Measurements from ENCODE around the gene SHC1. TPM values are rescaled to one million over a fixed set of nuclear protein-coding genes. Genes with fewer than 3 reads are reported as not detected.
"Not testable (repeated sequence)": the region's sequence is repeated elsewhere in the genome, so short reads cannot be mapped to it uniquely, and the experiment has no call there.

The SHC1 gene
- polyA plus RNA-seq, 1 experiment: 653 TPM

- POLR2A ChIA-PET: interaction anchor here (0.6 kb wide), 1 partner anchor 1115 kb away, joined by 7 read pairs; no protein-coding TSS in a partner anchor
- DNase-seq (ENCODE audit: low read depth): no peak
- Histone ChIP-seq H3K27me3 (ENCODE audit: control insufficient read depth, insufficient read depth, low read length) (no peaks in the 10 kb centered on the region), H3K36me3 (ENCODE audit: control insufficient read depth, insufficient read depth, low read length) (no peaks in the 10 kb centered on the region), H3K4me3 (ENCODE audit: low read depth, low read length) (peak overlapping the region; percentile 27)
- peak; percentile 96 for TF ChIP-seq CTCF (IDR thresholded peaks at IDR 0.05; ENCODE audit: insufficient read depth, low read depth, low read length)
- CTCF ChIA-PET: interaction anchor here (0.7 to 9.0 kb wide), 25 partner anchors 11 to 439 kb away, joined by 3 to 95 read pairs (median 6); partner anchors contain the start of genes CKS1B, FLAD1, PBXIP1 and PMVK
Measured at GRCh38 chr1:154998818-154999570, 28.4 kb upstream of the SHC1 start.

- no peaks in the 10 kb centered on the region for H3K36me3 ChIP-seq (ENCODE audit: control insufficient read depth, insufficient read depth, low read length)
- POLR2A ChIA-PET: interaction anchor here (0.6 kb wide), 1 partner anchor 1116 kb away, joined by 7 read pairs; no protein-coding TSS in a partner anchor
- no peak for TF ChIP-seq CTCF (IDR thresholded peaks at IDR 0.05; ENCODE audit: insufficient read depth, low read depth, low read length)
- CTCF ChIA-PET: interaction anchor here (0.7 to 9.0 kb wide), 22 partner anchors 10 to 124 kb away, joined by 3 to 95 read pairs (median 6); partner anchors contain the start of genes CKS1B, FLAD1, PBXIP1 and PMVK
- H3K4me3 ChIP-seq (ENCODE audit: low read depth, low read length): no peak overlapping the region
- DNase-seq (ENCODE audit: low read depth): no peak
- no peaks in the 10 kb centered on the region for H3K27me3 ChIP-seq (ENCODE audit: control insufficient read depth, insufficient read depth, low read length)
Measured at GRCh38 chr1:154998201-154998780, 27.7 kb upstream of the SHC1 start.

- ChIA-PET POLR2A (interaction anchor here (0.7 kb wide), 1 partner anchor 1123 kb away, joined by 11 read pairs; no protein-coding TSS in a partner anchor), CTCF (interaction anchor here (1.3 to 9.0 kb wide), 9 partner anchors 14 to 518 kb away, joined by 6 to 95 read pairs (median 23); partner anchors contain the start of genes FLAD1, PBXIP1, PYGO2 and SHC1)
- no peak for TF ChIP-seq CTCF (IDR thresholded peaks at IDR 0.05; ENCODE audit: insufficient read depth, low read depth, low read length)
Measured at GRCh38 chr1:154996966-154997701, 26.6 kb upstream of the SHC1 start.

GRCh38 chr1:154995301-154995983, 24.9 kb upstream of the SHC1 start:
- DNase-seq (ENCODE audit: low read depth); H3K27me3 ChIP-seq (ENCODE audit: control insufficient read depth, insufficient read depth, low read length); H3K36me3 ChIP-seq (ENCODE audit: control insufficient read depth, insufficient read depth, low read length); H3K4me3 ChIP-seq (ENCODE audit: low read depth, low read length): not testable (repeated sequence)
- ChIA-PET POLR2A (interaction anchor here (0.7 kb wide), 1 partner anchor 368 kb away, joined by 14 read pairs; no protein-coding TSS in a partner anchor), CTCF (interaction anchor here (0.7 to 9.0 kb wide), 12 partner anchors 8 to 516 kb away, joined by 3 to 95 read pairs (median 7); partner anchors contain the start of genes FLAD1, PBXIP1, PYGO2 and SHC1)
- TF ChIP-seq CTCF (IDR thresholded peaks at IDR 0.05; ENCODE audit: insufficient read depth, low read depth, low read length): peak; percentile 56

More at GRCh38 chr1:154996966-154997701, 26.6 kb upstream of the SHC1 start:
- DNase-seq (ENCODE audit: low read depth): no peak
- Histone ChIP-seq H3K36me3 (ENCODE audit: control insufficient read depth, insufficient read depth, low read length) (no peaks in the 10 kb centered on the region), H3K4me3 (ENCODE audit: low read depth, low read length) (no peak overlapping the region), H3K27me3 (ENCODE audit: control insufficient read depth, insufficient read depth, low read length) (no peaks in the 10 kb centered on the region)

Data from BJ (cell line).